HL-60 (cell line): Measurements from ENCODE around the gene PSMC3.

Source experiments
- GABPA ChIP-seq: IDR thresholded peaks from 2 replicates; pipeline ENCODE4 v1.6.1; 2012; ENCODE audit warnings: low read depth
- POLR2AphosphoS5 ChIP-seq: IDR thresholded peaks from 2 replicates; pipeline ENCODE4 v1.6.1; 2012; ENCODE audit warnings: low read depth
- SPI1 ChIP-seq: IDR thresholded peaks from 2 replicates; pipeline ENCODE4 v1.6.1; 2012; ENCODE audit warnings: low read depth, mild to moderate bottlenecking, borderline replicate concordance
- TF ChIP-seq, protein P1 (sequence below): IDR thresholded peaks from one replicate; pipeline ENCODE4 v1.5.1; 2011; ENCODE audit warnings: low read length, control low read depth, inconsistent platforms; ENCODE audit not compliant: insufficient read depth
- TF ChIP-seq, protein P2 (sequence below): IDR thresholded peaks from 2 replicates; pipeline ENCODE4 v1.6.1; 2012; ENCODE audit warnings: low read depth; ENCODE audit not compliant: insufficient replicate concordance

DNA sequence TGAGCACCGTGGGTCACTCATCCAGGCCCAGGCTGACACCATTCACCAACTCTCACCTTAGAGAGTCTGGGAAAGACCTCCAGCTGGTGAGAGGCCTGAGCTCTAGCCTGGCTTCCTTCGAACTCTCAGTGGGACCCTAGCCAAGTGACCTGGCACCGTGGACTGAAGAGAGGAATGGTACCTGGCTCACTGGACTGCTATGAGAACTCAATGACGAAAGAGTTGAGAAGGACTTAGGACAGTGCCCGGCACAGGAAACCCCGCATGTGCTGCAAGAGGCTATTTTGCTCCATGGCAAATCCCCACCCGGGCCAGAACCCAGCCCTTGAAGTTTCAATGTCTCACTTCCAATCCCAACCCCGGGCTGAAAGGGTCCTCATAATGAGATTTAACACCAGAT, 23.3 kb upstream of the PSMC3 start:
- TF ChIP-seq, protein P1, sequence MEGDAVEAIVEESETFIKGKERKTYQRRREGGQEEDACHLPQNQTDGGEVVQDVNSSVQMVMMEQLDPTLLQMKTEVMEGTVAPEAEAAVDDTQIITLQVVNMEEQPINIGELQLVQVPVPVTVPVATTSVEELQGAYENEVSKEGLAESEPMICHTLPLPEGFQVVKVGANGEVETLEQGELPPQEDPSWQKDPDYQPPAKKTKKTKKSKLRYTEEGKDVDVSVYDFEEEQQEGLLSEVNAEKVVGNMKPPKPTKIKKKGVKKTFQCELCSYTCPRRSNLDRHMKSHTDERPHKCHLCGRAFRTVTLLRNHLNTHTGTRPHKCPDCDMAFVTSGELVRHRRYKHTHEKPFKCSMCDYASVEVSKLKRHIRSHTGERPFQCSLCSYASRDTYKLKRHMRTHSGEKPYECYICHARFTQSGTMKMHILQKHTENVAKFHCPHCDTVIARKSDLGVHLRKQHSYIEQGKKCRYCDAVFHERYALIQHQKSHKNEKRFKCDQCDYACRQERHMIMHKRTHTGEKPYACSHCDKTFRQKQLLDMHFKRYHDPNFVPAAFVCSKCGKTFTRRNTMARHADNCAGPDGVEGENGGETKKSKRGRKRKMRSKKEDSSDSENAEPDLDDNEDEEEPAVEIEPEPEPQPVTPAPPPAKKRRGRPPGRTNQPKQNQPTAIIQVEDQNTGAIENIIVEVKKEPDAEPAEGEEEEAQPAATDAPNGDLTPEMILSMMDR: no peak
- TF ChIP-seq POLR2AphosphoS5 (no peak), SPI1 (no peak), GABPA (no peak)
- TF ChIP-seq, protein P2, sequence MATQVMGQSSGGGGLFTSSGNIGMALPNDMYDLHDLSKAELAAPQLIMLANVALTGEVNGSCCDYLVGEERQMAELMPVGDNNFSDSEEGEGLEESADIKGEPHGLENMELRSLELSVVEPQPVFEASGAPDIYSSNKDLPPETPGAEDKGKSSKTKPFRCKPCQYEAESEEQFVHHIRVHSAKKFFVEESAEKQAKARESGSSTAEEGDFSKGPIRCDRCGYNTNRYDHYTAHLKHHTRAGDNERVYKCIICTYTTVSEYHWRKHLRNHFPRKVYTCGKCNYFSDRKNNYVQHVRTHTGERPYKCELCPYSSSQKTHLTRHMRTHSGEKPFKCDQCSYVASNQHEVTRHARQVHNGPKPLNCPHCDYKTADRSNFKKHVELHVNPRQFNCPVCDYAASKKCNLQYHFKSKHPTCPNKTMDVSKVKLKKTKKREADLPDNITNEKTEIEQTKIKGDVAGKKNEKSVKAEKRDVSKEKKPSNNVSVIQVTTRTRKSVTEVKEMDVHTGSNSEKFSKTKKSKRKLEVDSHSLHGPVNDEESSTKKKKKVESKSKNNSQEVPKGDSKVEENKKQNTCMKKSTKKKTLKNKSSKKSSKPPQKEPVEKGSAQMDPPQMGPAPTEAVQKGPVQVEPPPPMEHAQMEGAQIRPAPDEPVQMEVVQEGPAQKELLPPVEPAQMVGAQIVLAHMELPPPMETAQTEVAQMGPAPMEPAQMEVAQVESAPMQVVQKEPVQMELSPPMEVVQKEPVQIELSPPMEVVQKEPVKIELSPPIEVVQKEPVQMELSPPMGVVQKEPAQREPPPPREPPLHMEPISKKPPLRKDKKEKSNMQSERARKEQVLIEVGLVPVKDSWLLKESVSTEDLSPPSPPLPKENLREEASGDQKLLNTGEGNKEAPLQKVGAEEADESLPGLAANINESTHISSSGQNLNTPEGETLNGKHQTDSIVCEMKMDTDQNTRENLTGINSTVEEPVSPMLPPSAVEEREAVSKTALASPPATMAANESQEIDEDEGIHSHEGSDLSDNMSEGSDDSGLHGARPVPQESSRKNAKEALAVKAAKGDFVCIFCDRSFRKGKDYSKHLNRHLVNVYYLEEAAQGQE: no peak
